Activated CD8-positive, alpha-beta memory T cell treated with anti-CD3 and anti-CD28 coated beads, Interleukin-2, amount 50 U/mL, for 48 hours (primary cell): ENCODE measurements around the gene TPSAB1.
"Not testable (repeated sequence)": the region's sequence is repeated elsewhere in the genome, so short reads cannot be mapped to it uniquely, and the experiment has no call there.

Experiments used
- DNase-seq: peaks from one replicate; pipeline ENCODE4 v3.0.0-alpha.2; 2020

The TPSAB1 gene

DNA sequence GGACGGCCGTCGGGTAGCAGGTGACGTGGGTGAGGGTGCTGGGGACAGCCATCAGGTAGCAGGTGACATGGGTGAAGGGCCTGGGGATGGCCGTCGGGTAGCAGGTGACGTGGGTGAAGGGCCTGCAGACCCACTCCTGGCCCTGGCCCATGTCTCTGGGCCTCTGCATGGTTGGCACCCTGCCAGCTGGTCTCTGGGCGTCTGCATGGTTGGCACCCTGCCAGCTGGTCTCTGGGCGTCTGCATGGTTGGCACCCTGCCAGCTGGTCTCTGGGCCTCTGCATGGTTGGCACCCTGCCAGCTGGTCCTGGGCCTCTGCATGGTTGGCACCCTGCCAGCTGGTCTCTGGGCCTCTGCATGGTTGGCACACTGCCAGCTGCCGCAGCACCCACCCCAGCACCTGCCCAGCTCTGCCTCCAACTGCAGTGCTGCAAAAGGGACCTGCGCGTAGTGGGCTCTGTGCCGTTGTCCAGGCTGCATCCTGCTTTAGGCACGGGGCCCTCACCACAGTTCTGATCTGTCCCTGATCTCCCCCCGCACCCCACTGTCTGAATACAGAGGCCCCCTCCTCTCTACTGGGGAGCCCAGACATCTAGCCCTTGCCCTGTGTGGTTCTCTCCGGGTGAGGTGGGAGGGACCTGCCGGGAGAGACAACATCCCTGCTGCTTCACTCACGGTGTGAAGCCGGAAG is 31.4 kb downstream of the TPSAB1 start:
- not testable (repeated sequence) for DNase-seq

DNA sequence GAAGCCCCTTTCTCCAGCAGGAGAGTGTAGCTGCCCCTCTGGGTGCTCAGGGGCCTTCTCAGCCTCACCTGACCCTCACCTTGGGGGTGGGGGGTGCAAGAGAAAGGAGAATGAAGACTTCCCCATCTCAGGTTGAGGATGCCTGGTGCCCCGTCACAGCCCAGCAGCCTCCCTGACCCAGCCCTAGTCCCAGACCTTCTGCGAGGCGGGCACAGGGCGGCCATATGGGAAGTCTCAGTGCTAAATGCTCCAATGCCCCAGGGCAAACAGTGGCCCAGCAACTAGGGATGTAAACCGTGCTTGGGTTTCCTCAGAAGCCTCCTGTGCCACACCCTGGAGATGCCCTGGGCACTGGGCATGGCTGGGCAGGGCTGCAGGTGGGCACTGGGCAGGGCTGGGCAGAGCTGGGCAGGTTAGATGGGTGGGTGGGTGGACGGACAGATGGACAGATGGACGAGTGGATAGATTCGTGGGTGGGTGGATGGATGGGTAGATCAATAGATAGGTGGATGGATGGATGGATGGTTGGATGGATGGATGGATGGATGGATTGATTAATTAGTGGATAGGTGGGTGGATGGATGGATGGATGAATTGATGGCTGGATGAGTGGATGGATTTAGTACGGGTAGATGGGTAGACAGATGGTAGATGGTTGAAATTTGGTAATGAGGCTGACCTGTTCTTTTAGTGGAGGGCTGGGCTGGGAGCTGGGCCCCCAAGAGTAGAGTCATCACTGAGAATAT is 32.1 kb downstream of the TPSAB1 start:
- DNase-seq = no peak

DNA sequence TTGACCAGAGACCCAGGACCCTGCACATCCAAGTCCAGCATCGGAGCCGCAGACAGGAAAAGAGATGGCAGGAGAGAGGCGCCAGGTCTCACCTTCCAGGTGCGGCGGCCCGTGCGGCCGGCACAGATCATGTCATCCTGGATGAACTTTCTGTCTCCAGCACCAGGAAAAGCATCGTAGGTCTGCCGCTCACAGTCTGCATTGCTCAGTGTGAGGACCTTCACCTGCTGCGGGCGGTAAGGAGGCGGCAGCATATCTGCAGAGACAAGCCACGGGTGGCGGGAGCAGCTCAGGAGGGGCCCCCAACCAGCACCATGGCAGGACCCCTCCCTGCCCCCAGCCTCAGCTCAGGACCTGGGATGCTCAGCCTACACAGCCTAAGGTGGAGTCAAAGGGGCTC is 33.3 kb downstream of the TPSAB1 start:
- no peak for DNase-seq

DNA sequence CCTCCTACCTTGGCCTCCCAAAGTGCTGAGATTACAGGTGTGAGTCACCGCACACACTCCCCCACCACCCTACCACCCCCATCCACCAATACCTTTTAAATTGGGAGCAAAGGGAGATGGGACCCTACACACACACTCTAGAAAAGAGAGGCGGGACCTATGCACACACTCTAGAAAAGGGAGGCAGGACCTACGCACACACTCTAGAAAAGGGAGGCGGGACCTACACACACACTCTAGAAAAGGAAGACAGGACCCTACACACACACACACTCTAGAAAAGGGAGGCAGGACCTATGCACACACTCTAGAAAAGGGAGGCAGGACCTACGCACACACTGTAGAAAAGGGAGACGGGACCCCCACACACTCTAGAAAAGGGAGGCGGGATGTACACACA is 34.3 kb downstream of the TPSAB1 start:
- DNase-seq = no peak

DNA sequence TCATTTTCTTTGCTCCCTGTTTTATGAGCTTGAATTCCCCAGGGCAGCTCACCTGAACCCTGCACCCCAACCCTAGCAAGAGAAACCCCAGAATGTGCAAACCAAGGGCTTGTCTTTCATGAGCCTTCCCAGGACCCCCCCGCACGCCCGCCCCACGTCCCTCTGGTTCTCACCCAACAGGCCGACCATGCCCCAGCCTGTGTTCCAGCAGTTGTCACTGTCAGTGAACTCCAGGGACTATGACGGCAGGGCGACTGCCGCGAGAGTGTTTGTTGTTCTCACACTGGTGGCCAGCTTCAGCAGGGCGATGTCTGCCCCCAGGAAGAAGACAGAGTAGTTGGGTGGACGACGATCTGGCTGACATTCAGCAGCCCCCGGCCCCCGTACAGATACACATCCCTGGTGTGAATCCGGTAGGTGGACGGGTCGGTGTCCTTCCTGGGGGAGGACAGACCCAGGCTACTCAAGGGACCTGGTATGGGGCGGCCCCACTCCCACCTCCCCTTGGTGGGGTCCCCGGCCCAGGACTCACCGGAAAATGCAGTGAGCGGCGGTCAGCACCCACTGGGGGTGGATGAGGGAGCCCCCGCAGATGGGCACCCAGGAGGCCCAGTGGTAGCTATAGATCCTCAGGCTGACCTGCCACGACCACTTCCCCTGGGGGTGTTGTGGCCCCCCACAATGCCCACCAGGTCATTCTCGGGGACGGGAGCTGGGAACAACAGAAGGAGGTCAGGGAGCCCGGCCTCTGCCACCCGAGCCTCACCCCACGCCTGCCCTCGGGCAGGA is 35.5 kb downstream of the TPSAB1 start:
- DNase-seq = no peak

DNA sequence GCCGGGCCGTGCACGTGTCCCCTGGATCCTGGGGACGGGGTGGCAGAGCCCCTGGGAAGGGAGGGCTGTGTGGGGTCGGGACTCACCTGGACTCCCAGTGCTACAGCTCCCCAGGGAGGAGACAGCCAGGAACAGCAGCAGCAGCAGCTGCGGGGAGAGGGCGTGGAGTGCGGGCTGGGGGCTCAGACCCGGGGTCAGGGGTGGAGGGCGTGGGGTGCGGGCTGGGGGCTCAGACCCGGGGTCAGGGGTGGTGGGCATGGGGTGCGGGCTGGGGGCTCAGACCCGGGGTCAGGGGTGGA is 36.0 kb downstream of the TPSAB1 start:
- DNase-seq = no peak

DNA sequence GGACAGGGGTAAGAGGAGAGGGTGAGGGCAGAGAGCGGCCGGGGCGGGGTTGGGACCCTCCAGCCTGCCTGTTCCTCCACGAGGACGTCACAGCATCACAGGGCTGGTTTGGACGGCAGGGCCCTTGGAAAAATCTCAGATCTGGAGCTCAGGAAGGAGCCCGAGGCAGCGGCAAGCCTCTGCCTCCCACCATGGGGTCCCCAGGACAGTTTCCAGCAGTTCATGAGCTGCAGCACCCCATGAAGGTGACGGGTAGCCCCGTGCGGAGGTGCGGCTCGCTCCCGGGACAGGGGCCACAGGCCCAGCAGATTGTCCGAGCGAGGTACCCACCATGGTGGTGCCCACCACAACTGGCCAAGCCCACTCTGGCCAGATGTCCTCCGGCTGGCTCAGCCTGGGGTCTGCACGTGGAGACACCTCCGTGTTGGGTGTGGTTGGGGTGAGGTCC is 36.7 kb downstream of the TPSAB1 start:
- no peak for DNase-seq

DNA sequence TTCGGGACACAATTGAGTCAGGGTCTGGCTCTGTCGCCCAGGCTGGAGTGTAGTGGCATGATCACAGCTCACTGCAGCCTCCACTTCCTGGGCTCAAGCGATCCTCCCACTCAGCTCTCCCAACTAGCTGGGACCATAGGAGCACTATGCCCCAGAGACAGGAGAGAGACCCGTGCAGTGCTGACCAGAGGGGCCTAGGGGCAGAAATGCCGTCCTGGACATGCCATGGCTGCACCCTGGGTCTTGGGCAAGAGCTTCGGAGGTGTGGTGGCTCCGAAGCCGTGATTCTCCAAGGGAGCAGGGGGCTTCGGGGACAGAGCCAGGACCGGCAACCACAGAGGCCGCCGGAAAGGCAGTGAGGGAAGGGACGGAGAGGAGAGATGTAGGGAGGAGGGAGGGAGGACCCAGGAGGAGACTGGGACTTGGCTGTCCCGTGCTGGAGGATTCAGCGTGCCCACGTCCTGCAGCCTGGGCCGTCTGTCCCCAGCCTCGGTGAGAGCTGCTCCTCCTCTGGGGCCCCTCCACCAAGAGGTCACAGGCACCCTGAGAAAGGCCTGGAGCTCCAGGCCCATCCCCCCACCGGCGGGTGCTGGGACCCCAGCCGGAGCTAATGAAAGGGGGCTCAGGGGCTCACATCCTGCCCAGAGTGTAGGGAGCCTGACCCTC is 37.2 kb downstream of the TPSAB1 start:
- DNase-seq = no peak

DNA sequence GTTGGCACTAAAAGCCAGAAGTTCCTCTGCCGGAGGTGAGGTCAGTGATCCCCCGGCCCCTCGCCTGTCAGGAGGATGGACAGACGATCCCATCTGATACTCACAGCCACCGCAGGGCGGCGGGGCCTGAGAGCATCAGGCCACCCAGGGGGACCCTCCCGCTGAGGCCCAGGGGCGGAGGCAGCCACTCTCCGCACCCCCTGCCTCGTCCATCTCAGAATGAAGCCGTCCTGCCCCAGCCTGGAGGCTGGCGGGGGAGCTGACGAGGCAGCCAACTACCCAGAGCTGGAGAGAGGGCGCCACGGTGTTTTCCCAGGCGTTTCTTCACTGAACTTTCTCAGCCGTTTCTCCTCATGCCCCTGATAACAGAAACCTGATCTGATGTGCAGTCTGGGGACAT is 38.0 kb downstream of the TPSAB1 start:
- DNase-seq = no peak

DNA sequence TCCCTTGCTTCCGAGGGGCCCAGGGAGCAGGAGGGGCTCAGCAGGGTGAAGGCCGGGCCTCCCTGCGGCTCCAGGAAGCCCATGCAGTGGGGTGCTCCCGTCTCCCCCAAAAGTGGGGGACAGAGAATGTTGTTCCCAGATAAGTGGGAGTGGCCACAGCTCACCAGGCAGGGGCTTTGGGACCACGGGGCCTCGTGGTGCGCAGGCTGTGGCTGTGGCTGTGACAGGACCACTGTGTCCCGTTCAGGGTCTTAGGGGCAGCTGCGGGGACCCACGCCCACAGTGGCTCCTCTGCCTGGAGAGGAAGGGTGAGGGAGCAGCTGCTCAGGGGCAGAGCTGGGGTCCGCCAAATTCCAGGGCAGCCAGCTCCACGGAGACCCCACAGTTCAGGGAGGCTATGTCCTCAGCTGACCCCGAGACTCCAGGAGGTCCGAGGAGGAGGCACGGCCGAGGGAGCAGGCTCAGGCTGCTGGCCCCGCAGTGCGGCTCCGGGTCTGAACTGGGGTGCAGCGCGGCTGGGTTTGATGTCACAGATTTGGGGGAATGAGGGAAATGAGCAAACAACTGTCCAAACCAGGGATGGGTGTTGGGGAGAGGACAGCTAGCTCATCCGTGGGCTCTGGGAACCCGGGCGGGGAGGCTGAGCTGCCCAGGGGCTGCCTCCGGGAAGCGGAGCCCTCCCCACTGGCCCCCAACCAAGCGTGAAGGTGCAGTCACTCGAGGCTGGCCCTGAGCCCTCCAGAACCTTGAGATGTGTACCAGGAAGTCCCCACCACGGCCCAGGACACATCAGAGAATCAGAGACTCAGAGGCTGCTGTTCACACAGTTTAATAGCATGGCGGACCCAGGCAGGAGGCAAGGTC is 38.8 kb downstream of the TPSAB1 start:
- DNase-seq = no peak

DNA sequence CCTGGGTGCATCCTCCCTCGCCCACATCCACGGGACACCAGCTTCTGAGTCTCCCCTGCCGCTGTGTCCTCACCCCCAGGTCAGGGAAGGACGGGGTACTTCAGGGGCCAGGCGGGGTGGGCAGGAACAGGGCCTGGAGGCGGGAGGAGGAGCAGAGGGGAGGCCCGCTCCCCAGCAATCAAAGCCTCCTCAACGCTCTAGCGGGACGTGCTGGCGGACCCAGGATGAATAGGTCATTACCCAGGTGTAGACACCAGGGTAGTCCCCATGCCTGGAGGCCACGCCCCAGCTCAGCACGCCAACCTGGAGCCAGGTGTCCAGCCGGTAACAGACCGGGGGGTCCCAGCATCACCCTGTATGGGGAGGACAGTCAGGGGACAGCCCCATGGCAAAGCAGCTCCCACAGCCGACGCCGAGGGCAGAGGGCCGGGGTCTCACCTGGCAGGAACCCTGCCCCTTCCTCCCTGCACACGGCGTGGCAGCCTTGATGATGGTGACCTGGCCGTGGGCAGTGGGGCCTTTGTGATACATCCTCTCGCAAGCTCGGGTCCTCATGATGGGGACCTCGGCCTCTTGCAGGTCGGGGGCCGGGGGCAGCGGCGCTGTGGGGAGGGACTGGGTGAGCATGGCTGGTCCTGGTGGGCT is 39.6 kb downstream of the TPSAB1 start:
- no peak for DNase-seq

DNA sequence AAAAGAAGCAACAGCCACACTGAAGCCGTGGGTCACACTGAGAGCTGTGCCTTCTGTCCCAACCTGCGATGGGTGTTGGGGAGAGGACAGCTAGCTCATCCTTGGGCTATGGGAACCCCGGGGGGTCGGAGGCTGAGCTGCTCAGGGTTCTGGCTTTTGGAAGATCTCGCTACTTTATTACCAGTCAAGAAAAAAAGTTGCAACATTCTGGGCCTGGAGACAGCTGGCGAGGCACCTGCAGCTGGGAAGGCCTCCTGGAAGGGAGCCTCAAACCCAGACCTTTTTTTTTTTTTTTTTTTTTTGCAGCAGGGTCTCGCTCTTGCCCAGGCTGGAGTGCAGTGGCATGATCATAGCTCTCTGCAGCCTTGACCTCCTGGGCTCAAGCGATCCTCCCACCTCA is 40.3 kb downstream of the TPSAB1 start:
- DNase-seq = no peak

DNA sequence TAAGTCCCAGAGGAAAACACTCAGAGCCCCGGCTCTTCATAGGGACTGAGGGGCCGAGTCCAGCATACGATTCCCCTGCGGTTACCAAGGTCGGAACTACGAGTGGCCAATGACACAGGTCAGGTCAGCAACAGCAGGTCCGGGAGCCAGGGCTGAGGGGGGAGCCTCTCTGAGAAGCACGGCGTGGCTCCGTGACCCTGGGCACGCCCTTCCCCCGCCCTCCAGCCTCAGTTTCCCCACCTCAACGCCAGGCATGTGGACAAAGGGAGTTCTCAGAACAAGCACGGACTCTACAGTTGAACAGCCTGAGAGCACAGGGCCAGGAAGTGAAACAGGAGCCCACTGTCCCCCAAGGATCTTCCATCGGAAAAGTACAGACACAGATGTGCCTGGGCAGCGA is 41.0 kb downstream of the TPSAB1 start:
- no peak for DNase-seq

DNA sequence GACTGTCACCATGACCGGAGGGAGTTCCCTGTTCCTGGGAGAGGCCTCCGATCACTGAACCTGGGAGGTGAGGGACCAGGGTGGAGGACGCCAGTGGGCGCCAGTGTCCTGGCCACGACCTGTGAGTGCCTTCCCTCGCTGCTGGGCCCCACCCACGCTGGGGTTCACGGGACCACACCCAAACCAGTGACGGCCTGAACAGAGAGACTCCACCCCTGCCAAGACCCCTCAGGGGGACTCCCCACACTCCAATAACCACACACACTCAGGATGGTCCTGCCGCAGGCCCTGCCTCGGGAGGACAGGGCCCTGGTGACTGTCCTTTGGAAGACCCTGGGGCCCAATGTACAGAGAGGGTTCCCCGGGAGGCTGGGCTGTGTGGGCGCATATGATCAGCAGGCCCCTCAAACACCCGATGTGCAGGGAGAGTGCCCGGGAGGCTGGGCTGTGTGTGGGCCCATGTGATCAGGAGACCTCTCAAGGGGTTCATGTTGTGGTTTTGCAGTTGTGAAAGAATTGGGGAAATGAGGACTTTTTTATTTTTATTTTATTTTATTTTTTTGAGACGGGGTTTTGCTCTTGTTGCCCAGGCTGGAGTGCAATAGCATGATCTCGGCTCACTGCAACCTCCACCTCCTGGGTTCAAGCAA is 41.9 kb downstream of the TPSAB1 start:
- no peak for DNase-seq

DNA sequence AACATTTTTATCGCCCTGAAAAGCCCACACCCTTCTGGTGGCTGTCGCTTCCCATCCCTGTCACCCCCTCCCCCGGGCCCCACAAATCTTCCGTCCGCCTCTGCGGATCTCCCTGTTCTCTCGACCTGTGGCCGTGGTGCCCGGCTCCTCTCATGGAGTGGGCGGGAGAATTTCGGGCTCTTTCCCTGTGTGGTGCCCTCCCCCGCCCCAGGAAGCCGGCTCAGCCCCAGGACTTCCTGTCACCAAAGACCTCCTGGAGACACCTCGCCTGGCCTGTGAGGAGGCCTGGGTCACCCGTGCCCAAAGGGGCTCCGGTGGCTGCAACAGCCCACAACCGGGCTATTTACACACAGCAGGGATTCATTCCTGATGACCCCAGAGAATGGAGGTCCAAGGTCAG is 42.8 kb downstream of the TPSAB1 start:
- DNase-seq = no peak

DNA sequence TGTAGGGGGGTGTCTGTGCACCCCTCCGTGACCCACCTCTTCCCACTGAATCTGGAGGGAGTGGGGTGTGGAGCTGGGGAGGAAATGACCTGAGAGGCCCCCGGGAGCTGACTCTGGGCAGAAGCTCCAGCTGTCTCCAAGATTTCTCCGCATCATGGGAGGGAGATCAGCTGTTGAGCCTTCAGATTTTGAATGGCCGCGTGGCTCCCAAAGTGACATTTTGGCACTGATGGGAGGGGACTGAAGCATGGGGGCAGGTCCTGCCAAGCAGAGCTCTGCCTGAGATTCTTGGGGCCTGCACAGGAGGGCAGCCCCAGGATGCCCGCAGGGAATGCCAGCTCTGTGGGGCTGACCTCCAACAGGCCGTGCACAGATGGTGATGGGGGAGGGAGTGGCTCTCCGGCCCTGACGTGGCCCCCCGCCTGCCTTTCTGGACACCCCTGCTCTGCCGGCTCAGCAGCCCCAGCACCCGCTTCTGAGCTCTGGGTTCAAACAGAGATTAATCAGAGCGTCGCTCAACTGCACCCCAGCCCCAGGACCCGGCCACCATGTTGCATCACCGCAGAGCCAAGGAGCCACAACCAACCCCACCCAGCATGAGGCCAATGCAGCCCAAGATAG is 43.6 kb downstream of the TPSAB1 start:
- no peak for DNase-seq

DNA sequence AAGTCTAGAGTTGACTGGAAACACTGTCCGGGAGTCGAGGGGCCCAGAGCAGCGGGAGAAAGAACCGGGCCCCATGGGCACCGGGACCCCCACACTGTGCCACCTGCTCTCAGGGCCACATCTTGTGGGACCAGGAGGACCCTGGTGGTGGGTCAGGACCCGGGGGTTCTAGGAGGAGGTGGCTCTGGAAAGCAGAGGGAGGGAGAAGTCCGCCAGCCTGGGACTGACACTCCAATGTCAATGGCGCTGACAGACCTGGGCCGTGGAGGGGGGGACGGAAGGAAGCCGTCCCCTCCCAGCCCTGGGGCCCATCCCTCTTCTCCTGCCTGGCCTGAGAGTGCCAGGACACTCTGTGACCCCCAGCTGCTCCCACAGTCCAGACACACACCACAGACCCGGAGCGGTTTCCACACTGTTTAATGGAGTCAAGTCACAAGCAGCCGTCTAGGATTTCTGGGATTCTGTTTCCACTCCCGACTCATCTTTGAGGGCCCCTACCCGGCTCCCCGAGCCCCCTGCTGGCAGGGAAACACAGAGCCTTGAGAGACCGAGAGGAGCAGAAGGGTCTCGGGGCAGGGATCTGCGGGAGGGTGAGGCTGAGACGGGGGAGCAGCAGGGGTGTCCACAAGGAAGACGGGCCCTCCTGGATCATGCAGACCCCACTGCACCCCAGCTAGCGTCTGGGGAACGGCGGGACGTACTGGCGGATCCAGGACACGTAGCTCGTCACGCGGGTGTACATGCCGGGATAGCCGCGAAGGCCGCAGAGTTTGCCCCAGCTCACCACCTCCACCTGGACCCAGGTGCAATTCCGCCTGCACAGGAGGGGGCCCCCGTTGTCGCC is 45.4 kb downstream of the TPSAB1 start:
- no peak for DNase-seq

DNA sequence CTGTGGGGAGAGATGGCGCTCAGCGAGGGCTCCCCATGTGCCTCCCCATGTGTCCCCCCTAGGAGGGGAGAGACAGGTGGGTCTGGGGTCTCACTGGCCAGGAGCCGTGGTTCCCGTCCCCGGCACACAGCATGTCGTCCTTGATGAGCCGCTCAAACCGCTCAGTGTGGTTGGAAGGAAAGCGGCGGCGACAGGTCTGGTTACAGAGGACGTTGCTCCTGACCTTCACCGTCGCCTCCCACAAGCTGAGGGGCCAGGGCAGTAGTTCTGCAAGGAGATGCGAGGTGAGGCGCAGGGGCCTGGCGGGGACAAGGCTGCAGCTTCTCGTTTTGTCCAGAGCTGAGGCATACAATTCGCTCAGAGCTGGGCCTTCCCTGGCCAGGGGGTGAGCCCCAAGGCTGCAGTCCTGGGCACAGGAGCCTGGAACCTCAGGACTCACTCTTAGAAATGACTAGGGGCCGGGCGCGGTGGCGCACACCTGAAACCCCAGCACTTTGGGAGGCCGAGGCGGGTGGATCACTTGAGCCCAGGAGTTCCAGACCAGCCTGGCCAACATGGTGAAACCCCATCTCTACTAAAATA is 46.1 kb downstream of the TPSAB1 start:
- DNase-seq = no peak

DNA sequence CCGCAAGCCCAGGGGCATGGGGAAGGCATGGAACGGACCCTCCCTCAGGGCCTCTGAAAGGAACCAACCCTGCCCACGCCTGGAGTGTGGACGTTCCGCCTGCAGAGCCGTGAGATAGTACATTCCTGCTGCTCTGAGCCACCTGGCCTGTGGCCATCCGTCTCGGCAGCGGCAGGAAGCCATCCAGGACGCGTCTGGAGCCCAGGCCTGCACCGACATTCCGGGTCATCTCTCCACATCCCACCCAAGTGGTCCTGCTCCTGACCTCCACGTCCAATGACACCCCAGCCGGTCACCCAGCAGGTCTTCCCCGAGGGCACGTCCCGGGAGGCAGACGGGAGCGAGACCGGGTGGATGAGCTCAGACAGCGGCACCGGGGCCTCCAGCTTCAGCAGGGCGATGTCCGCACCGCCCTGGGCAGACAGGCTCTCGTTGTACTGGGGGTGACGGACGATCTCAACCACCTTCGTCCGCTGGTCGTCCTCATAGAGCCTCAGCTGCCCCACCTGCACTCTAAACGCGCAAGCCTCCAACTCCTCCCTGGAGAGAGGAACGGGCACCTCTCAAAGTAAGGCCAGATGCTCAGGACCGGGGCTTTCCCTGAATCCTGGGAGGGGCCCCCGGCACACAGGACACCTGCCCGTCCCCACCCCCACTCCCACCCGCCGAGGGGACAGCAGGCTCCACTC is 47.6 kb downstream of the TPSAB1 start:
- DNase-seq = no peak
